ENCODE measurements around the gene ERBB2.
"Not testable (repeated sequence)": the region's sequence is repeated elsewhere in the genome, so short reads cannot be mapped to it uniquely, and the experiment has no call there.

Gene ERBB2

GRCh38 chr17:39705786-39706348 lies 6.0 kb downstream of the ERBB2 start:
- DNase-seq = no peak

GRCh38 chr17:39706383-39706782 lies 6.5 kb downstream of the ERBB2 start:
- no peak for DNase-seq

- DNase-seq = no peak
These were observed 7.1 kb downstream of the ERBB2 start for GRCh38 chr17:39706921-39707337.

GRCh38 chr17:39709319-39709997 lies 9.6 kb downstream of the ERBB2 start:
- DNase-seq = no peak

GRCh38 chr17:39709998-39710964 lies 10.4 kb downstream of the ERBB2 start:
- no peak for DNase-seq

GRCh38 chr17:39711071-39711470 lies 11.2 kb downstream of the ERBB2 start:
- not testable (repeated sequence) for DNase-seq

- no peak for DNase-seq
These were observed 12.0 kb downstream of the ERBB2 start for GRCh38 chr17:39711851-39712250.

GRCh38 chr17:39714234-39714633 lies 14.4 kb downstream of the ERBB2 start:
- no peak for DNase-seq

- DNase-seq = no peak
These were observed 15.7 kb downstream of the ERBB2 start for GRCh38 chr17:39715375-39716072.

GRCh38 chr17:39716073-39716818 lies 16.4 kb downstream of the ERBB2 start:
- no peak for DNase-seq

GRCh38 chr17:39716879-39717536 lies 17.1 kb downstream of the ERBB2 start:
- no peak for DNase-seq

- DNase-seq = no peak
These were observed 17.8 kb downstream of the ERBB2 start for GRCh38 chr17:39717660-39718059.

GRCh38 chr17:39719563-39720355 lies 19.9 kb downstream of the ERBB2 start:
- DNase-seq = no peak

GRCh38 chr17:39722104-39722503 lies 22.2 kb downstream of the ERBB2 start:
- no peak for DNase-seq

GRCh38 chr17:39722965-39723848 lies 23.3 kb downstream of the ERBB2 start:
- no peak for DNase-seq

GRCh38 chr17:39724731-39725130 lies 24.9 kb downstream of the ERBB2 start:
- DNase-seq = no peak

- DNase-seq = not testable (repeated sequence)
These were observed 26.1 kb downstream of the ERBB2 start for GRCh38 chr17:39725923-39726322.

- DNase-seq = no peak
These were observed 26.8 kb downstream of the ERBB2 start for GRCh38 chr17:39726617-39727016.

- DNase-seq = no peak
These were observed 27.7 kb downstream of the ERBB2 start for GRCh38 chr17:39727556-39727955.
